BJ (cell line): ENCODE data around the gene NDUFS3. TPM values are rescaled to one million over a fixed set of nuclear protein-coding genes. Genes with fewer than 3 reads are reported as not detected.
"Not testable (repeated sequence)": the region's sequence is repeated elsewhere in the genome, so short reads cannot be mapped to it uniquely, and the experiment has no call there.

Experiments used
- CTCF ChIA-PET: fragments of 350-600 bp; formaldehyde crosslinking; extraction: SDS; loops from one replicate; lab custom pipeline; 2021; ENCODE audit warnings: antibody characterized with exemption, inconsistent platforms; lab: Yijun Ruan, JAX
- POLR2A ChIA-PET: fragments of 300-600 bp; sonication (Branson Sonifier 250); formaldehyde crosslinking; extraction: SDS; loops from one replicate; lab custom pipeline; 2021; ENCODE audit warnings: antibody characterized with exemption; lab: Charles Lee
- DNase-seq: peaks from one replicate; pipeline ENCODE4 v3.0.0-alpha.2; 2011; ENCODE audit warnings: low read depth
- H3K27me3 ChIP-seq: 2 replicates; pipeline ENCODE4 v1.6.0; 2011; ENCODE audit warnings: low read length; ENCODE audit not compliant: control insufficient read depth, insufficient read depth
- H3K36me3 ChIP-seq: 2 replicates; pipeline ENCODE4 v1.5.1; 2011; ENCODE audit warnings: low read length; ENCODE audit not compliant: control insufficient read depth, insufficient read depth
- H3K4me3 ChIP-seq: 2 replicates; pipeline ENCODE4 v1.5.1; 2011; ENCODE audit warnings: low read depth, mild to moderate bottlenecking, control low read depth, low read length
- polyA plus RNA-seq: library from polyadenylated mRNA; depleted of rRNA; stranded (reverse); fragments of >200 nt; gene quantifications from 2 replicates; pipeline ENCODE4 v1.2.3, GENCODE V29; 2011
- TF ChIP-seq, protein P1 (sequence below): IDR thresholded peaks from 2 replicates; pipeline ENCODE4 v1.5.1; 2011; ENCODE audit warnings: low read depth, mild to moderate bottlenecking, control low read depth, inconsistent platforms, low read length, moderate library complexity; ENCODE audit not compliant: insufficient read depth

Gene NDUFS3
- polyA plus RNA-seq, 1 experiment: 98.0 TPM

DNA sequence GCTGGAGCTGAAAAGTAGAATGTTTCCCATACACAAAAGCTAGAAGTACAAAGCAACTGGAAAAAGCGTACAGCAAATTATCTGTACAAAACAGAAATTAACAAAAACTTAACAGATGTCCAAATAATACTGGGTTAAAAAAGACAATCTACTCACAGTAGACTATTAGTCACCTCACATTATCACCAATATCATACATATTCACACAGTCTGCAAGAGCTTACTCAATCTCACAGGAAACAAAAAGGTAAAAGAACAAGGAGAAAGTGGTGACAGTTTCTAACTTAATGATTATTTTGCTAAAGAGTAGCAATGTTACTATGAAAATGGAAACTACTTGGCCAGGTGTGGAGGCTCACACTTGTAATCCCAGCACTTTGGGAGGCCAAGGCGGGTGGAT, 37.8 kb upstream of the NDUFS3 start:
- Histone ChIP-seq H3K36me3 (no peaks in the 10 kb centered on the region), H3K27me3 (no peaks in the 10 kb centered on the region), H3K4me3 (no peak overlapping the region)
- DNase-seq: no peak
- ChIA-PET POLR2A (no interaction called here), CTCF (interaction anchor here (1.2 to 8.9 kb wide), 3 partner anchors 11 to 16 kb away, joined by 3 to 45 read pairs (median 5); partner anchors contain the start of gene CELF1)
- TF ChIP-seq, protein P1, sequence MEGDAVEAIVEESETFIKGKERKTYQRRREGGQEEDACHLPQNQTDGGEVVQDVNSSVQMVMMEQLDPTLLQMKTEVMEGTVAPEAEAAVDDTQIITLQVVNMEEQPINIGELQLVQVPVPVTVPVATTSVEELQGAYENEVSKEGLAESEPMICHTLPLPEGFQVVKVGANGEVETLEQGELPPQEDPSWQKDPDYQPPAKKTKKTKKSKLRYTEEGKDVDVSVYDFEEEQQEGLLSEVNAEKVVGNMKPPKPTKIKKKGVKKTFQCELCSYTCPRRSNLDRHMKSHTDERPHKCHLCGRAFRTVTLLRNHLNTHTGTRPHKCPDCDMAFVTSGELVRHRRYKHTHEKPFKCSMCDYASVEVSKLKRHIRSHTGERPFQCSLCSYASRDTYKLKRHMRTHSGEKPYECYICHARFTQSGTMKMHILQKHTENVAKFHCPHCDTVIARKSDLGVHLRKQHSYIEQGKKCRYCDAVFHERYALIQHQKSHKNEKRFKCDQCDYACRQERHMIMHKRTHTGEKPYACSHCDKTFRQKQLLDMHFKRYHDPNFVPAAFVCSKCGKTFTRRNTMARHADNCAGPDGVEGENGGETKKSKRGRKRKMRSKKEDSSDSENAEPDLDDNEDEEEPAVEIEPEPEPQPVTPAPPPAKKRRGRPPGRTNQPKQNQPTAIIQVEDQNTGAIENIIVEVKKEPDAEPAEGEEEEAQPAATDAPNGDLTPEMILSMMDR: no peak

DNA sequence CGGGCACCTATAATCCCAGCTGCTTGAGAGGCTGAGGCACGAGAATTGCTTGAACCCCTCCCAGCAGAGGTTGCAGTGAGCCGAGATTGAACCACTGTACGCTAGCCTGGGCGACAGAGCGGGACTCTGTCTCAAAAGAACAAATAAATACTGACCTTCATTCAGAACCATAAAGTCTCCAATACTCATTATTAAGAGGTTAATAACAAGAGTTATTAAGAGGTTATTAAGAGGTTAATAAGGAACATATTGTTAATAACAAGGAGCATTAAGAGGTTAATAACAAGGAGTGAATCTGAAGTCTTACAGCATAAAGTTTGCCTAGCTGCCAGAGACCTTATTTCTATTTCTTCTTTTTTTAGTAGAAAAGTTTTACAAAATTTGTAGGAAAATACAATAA, 33.6 kb upstream of the NDUFS3 start:
- DNase-seq: no peak
- ChIA-PET POLR2A (no interaction called here), CTCF (interaction anchor here (1.3 kb wide), 1 partner anchor 9 kb away, joined by 6 read pairs; no protein-coding TSS in a partner anchor)
- Histone ChIP-seq H3K36me3 (no peaks in the 10 kb centered on the region), H3K27me3 (no peaks in the 10 kb centered on the region), H3K4me3 (no peak overlapping the region)
- TF ChIP-seq, protein P1: no peak

DNA sequence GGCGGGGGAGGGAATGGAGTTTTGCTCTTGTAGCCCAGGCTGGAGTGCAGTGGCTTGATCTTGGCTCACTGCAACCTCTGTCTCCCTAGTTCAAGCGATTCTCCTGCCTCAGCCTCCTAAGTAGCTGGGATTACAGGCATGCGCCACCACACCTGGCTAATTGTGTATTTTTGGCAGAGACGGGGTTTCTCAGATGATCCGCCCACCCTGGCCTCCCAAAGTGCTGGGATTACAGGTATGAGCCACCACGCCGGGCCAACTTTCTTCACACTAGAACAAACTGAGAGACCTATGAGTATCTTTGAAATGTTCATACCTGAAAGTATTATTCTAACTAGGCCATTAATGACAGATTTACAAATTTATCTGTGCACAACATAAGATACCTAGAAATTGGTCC, 32.6 kb upstream of the NDUFS3 start:
- CTCF ChIA-PET: interaction anchor here (1.3 kb wide), 1 partner anchor 10 kb away, joined by 6 read pairs; no protein-coding TSS in a partner anchor
- H3K27me3 ChIP-seq, DNase-seq, POLR2A ChIA-PET, H3K4me3 ChIP-seq, H3K36me3 ChIP-seq: not testable (repeated sequence)

DNA sequence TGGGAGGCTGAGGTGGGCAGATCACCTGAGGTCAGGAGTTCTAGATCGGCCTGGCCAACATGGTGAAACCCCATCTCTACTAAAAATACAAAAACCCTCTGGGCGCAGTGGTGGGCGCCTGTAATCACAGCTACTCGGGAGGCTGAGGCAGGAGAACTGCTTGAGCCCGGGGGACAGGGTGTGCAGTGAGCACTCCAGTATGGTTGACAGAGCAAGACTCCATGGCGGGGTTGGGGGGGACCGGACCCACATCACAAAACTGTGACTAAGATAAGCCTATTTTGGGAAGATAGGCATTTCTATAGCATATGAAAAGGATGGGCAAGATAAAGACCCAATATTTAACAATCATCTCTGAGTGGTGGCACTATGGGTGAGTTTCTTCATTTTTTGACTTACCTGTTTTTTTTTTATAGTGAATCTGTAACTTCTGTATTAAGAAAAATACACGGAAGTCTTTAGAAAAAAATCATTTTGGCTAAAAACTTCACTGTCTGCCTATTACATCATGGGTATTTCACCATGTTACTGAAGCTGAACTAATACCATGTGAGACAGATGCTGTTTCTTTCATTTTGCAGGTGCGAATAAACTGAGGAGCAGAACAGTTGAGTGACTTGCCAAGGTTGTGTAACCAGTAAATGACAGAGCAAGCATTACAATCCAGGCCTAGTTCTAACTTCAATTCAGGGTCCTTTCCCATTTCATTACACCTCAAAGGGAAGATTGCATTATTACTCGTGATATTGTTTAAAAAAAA, 28.4 kb upstream of the NDUFS3 start:
- TF ChIP-seq, protein P1: no peak
- DNase-seq: no peak
- CTCF ChIA-PET: interaction anchor here (0.9 to 5.7 kb wide), 2 partner anchors 10 to 41 kb away, joined by 3 to 45 read pairs; no protein-coding TSS in a partner anchor
- no peaks in the 10 kb centered on the region for H3K36me3 ChIP-seq
- no peak overlapping the region for H3K4me3 ChIP-seq
- POLR2A ChIA-PET: no interaction called here
- no peaks in the 10 kb centered on the region for H3K27me3 ChIP-seq

DNA sequence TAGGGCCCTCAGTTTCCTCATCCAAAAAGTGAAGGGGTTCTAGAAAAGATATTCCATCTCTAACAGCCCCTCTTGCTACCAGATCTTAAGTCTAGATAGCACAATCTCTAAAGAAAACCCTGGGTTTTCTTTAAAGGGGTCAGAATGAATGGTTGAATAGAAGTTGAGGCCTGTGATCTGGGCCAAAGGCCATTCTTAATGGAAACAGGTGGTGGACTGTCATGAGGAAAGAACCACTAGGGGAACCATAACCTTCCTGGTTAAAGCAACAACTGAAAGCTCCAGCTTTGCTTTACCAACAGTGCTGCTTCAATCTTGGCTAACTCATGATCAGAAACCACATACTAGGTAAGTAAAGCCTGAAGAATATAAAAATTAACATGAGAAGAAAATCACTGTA, 27.8 kb upstream of the NDUFS3 start:
- CTCF ChIA-PET: interaction anchor here (0.9 to 5.7 kb wide), 3 partner anchors 11 to 41 kb away, joined by 3 to 45 read pairs (median 12); partner anchors contain the start of gene PTPMT1
- TF ChIP-seq, protein P1: peak; percentile 49
- DNase-seq: no peak
- no peaks in the 10 kb centered on the region for H3K27me3 ChIP-seq
- H3K36me3 ChIP-seq: no peaks in the 10 kb centered on the region
- POLR2A ChIA-PET: no interaction called here
- no peak overlapping the region for H3K4me3 ChIP-seq
